Umbilical cord (tissue), 2 donors: ENCODE results near the gene ANAPC2. TPM values are rescaled to one million over a fixed set of nuclear protein-coding genes. Genes with fewer than 3 reads are reported as not detected.

ENCODE experiments used
- DNase-seq: peaks from one replicate; pipeline ENCODE4 v3.0.0-alpha.2; 2015; ENCODE audit warnings: low spot score
- total RNA-seq: library from RNA; depleted of rRNA; stranded (reverse); fragments of >200 nt; gene quantifications from one replicate; pipeline ENCODE4 v1.2.3, GENCODE V29; 2014; ENCODE audit warnings: low replicate concordance; ENCODE audit not compliant: insufficient read depth

ANAPC2 gene, protein sequence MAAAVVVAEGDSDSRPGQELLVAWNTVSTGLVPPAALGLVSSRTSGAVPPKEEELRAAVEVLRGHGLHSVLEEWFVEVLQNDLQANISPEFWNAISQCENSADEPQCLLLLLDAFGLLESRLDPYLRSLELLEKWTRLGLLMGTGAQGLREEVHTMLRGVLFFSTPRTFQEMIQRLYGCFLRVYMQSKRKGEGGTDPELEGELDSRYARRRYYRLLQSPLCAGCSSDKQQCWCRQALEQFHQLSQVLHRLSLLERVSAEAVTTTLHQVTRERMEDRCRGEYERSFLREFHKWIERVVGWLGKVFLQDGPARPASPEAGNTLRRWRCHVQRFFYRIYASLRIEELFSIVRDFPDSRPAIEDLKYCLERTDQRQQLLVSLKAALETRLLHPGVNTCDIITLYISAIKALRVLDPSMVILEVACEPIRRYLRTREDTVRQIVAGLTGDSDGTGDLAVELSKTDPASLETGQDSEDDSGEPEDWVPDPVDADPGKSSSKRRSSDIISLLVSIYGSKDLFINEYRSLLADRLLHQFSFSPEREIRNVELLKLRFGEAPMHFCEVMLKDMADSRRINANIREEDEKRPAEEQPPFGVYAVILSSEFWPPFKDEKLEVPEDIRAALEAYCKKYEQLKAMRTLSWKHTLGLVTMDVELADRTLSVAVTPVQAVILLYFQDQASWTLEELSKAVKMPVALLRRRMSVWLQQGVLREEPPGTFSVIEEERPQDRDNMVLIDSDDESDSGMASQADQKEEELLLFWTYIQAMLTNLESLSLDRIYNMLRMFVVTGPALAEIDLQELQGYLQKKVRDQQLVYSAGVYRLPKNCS
- 18.3 TPM for total RNA-seq

DNA sequence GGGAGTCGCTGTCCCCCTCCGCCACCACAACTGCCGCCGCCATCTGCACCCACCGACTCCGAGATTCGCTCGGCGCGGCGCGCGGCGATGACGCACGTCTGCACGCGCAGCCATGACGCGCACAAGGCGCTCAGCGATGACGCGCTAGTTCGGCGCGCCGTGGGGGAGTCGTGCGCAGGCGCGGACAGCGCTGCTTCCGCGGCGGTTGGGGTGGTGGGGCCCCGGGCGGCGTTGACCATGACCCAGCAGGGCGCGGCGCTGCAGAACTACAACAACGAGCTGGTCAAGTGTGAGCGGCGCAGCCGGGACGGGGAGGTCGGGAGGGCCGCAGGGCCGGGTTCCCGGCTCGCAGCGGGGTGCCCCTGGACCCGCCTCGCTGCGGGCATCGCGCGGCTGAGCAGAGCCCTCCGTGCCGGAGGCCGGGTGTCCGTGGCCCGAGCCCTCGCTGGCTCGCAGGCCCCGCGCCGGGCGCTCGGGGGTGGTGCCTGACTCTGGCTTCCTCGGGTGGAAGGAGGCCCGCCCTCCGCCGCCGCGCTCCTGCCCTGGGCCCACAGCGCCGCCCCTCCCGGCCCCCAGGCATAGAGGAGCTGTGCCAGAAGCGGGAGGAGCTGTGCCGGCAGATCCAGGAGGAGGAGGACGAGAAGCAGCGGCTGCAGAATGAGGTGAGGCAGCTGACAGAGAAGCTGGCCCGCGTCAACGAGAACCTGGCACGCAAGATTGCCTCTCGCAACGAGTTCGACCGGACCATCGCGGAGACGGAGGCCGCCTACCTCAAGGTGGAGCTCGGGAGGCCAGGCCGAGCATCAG is at the start of gene ANAPC2, which contains the start of gene SSNA1:
Gene ANAPC2 (minus strand): TSS at position 71 of the 807 bp plus-strand sequence. CDS start 28 bp downstream, at position 43.
Gene SSNA1 (plus strand): TSS at position 187 of the 807 bp plus-strand sequence. CDS start 51 bp downstream, at position 238.
- peak; percentile 96 for DNase-seq

DNA sequence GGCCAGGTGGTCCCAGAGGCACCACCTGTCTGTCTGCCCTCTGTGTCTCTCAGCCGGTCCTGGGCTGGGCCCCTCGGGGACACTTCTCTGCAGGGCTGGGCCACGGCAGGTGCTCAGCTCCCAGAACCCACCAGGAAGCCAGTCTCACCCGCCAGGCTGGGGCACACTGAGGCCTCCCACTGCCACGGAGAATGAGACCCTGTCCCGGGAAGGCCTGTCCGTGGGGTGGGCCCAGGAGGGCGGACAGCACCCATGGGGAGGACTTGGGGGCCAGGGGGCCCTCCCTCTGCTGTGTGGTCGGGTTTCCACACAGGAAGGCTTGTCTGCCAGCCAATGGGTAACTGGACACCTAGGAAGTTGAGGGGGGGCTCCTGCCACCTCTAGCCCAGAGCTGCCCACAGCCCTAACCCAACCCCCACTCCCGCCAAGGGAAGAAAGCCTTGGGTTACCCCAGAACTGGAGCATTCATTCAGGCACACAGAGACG is 48.6 kb upstream of the ANAPC2 start:
- no peak for DNase-seq

DNA sequence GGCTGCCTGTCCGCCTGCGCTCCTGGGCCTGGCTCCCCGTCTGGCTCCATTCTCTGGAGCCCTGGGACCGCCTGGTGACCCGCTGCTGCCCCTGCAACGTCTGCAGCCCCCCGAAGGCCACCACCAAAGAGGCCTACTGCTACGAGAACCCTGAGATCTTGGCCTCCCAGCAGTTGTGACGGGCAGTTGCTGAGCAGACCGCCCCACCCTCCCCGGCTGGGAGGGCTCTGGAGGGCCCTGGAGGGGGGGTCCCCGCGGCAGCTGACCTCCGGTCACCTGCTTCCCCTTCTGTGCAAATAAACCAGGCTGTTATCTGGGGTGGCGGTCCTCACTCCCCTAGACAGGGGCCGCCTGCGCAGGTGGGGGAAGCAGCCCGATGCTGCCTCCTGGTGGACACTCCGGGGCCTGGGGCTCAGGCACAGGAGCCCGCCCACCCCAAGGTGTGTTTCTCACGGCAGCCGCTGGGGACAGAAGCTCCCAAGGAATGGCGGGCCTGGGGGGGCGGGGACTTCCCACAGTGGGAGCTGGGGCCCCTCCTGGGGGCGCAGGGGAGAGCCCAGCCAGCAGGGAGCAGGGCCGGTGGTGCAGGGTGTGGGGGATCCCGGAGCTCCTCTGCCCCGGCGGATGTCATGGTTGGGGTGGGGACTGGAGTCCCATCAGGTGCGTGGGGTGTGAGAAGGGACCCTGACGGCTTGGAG is 48.0 kb upstream of the ANAPC2 start:
- peak; percentile 81 for DNase-seq

DNA sequence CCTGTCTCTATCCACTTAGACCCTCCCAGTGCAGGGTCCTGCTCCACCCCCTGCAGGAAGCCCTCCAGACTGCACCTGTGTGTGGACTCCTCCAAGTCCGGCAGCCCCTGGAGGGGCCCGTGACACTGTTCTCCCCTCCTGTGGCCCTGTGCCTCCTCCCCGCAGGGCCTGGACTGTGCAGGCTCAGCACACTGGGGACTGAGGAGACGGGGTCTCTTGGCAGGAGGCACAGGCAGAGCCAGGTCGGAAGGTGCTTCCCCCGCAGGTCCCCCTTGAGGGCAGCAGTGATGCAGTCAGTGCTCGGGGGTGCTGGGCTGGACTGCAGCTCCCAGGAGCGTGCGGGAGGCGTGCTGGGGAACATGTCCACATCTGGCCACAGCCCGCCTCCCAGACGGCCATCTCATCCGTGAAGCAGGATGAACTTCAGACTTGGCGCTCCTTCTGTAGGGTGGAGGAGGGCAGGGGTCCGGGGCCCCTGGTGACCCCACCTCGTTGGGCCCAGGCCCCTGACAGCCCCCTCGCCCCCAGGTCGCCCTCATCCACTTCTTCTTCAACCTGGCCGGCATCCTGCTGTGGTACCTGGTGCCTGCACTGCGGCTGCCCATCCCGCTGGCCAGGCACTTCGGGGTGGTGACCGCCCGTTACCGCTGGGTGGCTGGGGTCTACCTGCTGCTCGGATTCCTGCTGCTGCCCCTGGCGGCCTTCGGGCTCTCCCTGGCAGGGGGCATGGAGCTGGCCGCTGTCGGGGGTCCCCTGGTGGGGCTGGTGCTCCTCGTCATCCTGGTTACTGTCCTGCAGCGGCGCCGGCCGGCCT is 47.3 kb upstream of the ANAPC2 start:
- DNase-seq: no peak

DNA sequence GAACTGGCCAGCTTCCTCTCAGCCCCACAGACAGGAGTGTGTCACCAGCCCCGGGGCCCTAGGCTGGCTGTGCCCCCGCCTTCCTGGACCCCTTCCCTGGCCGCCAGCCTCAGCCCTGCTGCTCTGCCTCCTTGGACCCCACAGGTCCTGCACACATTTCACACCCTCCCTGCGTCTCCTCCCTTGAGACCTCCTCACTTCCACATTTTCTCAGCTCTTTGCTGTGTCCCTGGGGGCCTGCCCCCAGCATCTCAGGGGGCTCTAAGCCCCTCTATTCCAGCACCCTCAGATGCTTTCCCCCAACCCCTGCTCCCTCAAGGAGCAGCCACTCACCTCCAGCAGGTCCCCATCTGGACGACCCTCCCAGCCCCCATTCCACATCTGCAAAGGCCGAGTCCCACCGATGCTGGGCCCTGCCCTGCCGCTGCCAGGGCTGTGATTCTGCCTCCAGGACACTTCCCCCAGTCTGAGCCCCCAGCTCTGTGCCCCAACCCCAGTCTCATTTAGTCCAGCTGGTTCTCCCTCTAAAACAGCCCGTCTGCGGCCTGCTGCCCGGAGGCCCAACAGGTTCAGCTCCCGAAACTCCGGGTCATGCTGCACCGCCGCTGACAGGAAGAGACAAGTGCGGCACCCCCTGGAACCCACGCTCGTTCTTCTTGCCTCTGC is 46.5 kb upstream of the ANAPC2 start:
- DNase-seq: no peak

DNA sequence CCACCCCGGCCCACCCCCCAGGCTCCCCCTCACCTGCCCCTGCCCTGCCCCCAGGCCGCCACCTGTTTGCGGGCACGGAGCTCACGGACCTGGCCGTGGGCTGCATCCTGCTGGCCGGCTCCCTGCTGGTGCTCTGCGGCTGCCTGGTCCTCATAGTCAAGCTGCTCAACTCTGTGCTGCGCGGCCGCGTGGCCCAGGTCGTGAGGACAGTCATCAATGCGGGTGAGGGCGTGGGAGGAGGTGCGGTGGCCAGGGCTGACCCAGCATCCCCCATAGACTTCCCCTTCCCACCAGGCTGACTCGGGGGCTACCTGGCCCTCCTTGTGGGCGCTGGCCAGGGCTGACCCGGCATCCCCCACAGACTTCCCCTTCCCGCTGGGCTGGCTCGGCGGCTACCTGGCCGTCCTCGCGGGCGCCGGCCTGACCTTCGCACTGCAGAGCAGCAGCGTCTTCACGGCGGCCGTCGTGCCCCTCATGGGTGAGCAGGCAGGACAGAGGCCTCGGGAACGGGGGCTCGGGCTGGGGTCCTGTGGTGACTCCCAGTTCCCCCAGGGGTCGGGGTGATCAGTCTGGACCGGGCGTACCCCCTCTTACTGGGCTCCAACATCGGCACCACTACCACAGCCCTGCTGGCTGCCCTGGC is 45.8 kb upstream of the ANAPC2 start:
- DNase-seq: no peak

DNA sequence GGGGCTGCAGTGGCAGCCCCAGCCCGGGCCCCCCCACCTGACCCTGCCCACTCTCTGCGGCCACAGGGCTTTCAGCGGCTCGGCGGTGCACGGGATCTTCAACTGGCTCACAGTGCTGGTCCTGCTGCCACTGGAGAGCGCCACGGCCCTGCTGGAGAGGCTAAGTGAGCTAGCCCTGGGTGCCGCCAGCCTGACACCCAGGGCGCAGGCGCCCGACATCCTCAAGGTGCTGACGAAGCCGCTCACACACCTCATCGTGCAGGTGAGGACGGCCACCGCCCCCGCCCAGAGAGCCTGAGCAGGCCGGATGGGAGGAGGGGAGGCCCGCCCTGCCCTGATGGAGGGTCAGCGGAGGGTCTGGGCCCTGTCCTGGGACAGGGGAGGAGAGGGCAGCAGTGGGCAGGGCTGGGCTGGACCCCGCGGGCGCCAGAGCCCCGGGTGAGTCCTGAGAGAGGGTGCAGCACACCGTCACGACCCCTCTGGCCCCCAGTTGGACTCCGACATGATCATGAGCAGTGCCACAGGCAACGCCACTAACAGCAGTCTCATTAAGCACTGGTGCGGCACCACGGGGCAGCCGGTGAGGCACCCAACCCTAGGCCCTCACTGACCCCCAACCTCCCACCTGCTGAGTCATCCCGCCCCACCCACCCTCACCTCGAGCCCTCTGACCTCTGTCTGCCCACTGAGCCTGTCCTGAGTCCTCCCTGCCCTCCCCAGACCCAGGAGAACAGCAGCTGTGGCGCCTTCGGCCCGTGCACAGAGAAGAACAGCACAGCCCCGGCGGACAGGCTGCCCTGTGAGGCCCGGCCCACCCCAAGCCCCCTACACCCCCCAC is 45.0 kb upstream of the ANAPC2 start:
- no peak for DNase-seq

DNA sequence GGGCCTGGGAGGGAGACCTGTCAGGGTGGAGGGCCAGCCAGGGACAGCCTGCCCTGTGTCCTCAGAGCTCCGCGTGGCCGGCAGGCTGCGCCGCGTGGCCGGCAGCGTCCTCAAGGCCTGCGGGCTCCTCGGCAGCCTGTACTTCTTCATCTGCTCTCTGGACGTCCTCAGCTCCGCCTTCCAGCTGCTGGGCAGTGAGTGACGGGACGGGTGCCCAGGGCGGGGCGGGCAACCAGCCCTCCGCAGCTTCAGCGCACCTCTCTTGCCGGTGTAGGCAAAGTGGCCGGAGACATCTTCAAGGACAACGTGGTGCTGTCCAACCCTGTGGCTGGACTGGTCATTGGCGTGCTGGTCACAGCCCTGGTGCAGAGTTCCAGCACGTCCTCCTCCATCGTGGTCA is 44.1 kb upstream of the ANAPC2 start:
- DNase-seq: no peak

DNA sequence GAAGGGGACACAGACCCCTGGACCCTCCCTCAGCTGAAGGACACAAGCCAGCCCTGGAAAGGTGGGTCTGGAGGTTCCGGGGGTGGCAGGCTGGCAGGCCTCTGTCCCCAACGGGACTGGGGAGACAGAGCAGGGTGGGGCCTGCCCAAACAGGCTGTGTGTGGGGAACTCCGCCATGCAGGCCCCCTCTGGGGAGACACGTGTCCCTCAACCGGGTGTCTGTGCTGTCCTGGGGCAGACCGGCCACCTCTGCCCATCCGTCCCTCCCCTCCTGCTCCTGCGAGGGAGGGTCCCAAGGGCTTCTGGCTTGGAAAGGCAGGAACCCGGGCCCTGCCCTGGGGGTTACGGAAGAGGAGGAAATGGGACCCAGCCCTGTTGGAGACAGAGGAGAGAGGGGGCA is 43.7 kb upstream of the ANAPC2 start:
- no peak for DNase-seq

DNA sequence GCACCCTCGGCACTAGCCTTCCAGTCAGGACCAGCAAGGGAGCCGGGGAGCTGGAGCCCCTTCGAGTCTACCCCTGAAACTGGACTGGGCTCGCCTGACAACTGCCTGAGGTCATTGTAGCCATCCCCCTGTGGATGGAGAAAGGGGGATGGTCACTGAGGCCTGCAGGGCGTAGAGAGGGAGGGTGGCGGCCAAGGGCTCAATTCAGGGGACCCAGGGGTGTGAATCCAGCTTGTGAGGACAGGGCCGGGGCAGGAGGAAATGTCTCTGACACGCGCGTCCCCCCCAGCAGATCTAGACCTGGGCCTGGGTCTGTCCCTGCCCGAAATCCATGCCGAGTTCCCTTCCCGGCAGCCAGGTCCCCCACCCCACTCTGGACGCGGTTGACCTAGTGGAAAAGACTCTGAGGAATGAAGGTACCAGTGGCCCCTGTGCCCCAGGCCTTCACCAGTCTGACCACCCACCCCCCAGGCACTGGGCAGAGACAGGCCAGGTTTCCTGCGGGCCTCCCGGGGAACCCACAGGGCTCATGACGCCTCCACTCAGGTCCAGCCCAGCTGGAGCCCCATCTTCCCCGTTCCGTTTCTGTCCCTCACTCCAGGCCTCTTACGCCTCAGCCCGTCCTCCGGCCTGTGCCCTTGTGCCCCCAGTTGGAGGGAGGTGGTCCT is 43.1 kb upstream of the ANAPC2 start:
- DNase-seq: no peak

DNA sequence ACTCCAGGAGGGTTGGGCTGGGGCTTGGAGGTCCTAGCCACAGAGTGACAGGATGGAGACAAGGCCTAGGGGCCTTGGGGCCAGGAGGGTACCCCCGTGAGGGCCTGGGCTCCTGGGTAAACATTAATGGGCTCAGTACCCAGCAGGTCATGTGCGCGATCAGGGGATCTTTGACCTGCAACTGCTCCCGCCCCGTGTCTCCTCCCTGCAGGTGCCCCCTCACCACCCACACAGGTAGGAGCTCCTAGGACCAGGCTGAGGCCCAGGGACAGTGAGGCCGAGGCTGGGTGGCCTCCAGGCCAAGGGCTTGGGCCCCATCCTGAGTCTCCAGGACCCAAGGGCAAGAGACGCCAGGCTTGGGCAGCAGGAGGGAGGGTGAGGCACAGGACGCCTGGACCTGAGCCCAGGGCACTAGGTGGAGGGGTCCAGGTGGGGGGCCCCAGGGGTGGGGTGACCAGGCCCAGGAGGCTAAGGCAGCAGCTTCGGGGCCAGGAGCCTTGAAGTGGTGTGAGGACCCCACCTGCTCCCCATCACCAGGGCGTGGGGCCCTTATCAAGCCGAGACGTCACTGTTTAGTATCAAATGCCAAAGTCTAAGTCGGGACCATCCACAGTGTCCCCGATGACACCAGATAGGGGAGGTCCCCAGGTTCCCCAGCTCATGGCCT is 42.5 kb upstream of the ANAPC2 start, which contains the start of gene SLC34A3:
Gene SLC34A3 (plus strand): TSS at position 197 of the 667 bp plus-strand sequence. CDS start 802 bp downstream, outside the sequence.
- no peak for DNase-seq

DNA sequence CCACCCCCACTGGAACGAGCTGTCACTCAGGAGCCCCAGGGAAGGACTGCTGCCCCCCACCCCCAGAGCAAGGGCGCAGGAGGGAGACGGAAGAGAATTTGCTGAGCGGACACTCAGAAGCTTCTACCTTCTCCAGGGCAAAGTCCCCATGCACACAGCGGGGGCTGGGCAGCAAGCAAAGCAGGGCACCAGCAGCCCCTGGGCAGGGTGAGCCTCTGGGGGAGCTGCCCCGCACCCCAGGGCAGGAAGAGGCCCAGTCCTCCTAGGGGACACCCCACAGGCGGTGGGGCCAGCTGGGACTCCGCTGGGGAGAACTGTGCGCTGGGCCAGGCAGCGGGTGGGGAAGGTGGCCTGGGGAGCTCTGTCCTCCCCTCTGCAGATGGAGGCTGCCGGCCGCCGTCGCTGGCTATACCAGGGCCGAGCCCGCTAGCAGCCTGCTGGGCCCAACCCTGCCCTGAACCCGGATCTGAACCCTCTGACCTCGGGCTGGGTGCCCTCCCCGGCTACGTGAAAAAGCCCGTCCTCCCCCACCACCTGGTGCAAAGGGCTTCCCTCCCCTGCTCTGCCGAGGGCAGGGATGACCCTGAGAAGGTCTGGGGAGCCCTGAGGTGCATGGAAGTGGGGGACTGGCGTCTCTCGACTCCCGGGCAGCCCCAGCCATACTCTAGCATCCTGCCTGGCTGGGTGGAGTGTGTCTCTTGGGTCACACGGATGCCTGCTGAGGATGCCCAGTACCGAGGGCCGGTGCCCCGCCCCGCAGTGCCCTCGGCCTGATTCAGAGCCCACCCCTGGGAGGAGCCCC is 41.7 kb upstream of the ANAPC2 start:
- no peak for DNase-seq

DNA sequence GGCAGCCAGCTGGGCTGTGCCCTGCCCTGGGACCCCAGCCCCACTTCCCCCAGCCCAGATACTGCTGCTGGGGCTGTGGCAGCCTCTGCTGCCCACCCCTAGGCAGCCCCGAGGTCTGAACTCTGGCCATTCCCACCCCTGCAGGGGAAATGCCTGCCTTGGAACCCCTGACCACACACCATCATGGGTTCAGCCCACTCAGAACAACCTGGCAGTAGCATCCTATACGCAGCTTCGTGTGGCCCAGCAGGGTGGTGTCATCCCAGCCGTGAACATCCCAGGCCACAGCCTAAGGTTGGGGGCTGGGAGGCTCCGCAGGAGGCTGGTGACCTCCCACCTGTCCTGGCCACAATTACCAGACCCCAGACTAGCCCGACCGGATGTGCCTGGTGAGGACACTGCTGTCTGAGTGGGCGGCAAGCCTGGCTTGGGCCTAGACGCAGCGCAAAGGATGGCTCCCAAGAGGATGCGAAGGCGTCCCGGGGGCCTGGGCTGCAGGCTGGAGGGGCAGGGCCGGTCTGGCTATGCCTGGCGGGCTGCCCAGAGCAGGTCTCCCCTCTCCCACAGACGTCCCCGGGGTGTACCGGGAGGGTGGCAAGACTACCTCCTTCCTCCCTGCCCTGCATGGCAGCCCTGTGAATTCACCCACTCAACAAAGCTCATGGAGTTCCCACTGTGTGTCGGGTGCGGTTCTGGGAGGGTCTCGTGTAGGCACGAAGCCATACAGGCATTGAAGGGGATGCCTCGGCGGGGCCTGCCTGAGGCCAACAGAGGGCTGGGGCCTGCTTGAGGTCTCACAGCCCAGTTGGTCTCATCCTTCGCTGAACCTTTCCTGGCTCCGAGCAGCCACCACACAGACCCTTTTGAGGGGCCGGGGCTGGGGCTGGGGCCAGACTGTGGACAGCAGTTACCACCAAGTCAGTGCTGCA is 40.9 kb upstream of the ANAPC2 start:
- no peak for DNase-seq

DNA sequence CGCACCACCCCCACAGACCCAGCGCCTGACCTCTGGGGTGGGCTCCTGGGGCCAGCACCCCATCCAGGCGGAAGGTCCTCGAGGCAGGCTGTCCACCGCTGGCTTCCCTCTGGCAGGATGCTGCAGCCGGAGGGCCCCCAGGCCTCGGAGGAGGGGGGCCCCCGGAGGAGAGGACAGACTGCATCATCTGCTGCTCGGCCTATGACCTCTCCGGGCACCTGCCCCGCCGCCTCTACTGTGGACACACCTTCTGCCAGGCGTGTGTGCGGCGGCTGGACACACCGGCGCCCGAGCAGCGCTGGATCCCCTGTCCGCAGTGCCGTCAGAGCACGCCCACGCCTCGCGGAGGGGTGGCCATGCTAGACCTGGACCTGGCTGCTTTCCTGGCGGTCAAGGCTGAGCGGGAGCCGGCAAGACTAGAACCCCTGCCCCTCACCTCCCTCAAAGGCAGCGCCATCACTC is 40.2 kb upstream of the ANAPC2 start:
- no peak for DNase-seq
